ENCODE measurements around the gene TSHZ1. TPM values are rescaled to one million over a fixed set of nuclear protein-coding genes. Genes with fewer than 3 reads are reported as not detected.

The TSHZ1 gene
- polyA plus RNA-seq, 1 donor from 2014 or later: 1.1 TPM

DNA sequence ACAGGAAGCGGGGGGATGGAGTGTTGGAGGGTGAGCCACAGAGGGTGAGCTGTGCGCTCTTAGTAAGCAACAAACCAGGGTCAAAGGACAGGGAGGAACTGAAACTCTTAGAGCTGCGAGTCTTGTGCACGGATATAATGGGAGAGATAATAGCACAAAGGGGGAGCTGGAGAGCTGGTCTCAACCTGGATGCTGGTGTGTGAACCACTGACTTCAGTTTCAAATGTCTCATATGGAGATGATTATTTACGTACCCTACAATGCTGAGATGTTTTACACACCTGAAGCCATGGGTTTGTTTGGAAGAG is 37.5 kb upstream of the TSHZ1 start:
- Histone ChIP-seq H3K27me3 (ENCODE audit: insufficient read depth, low read depth, low read length) (no peaks in the 10 kb centered on the region), H3K27ac (ENCODE audit: low read length) (no peak overlapping the region), H4K20me1 (ENCODE audit: insufficient read depth) (no peaks in the 10 kb centered on the region), H3F3A (ENCODE audit: insufficient read depth, low read length, poor library complexity, severe bottlenecking) (no peaks in the 10 kb centered on the region), H3K4me2 (ENCODE audit: low read length) (no peak overlapping the region), H3K9ac (ENCODE audit: low read length) (no peak overlapping the region), H3K36me3 (ENCODE audit: insufficient read depth, low read length) (no peaks in the 10 kb centered on the region), H3K9me2 (ENCODE audit: insufficient read depth, low read length) (no peaks in the 10 kb centered on the region), H3K79me2 (replicated peaks; ENCODE audit: insufficient read depth, low read length) (no peaks in the 10 kb centered on the region), H2AFZ (ENCODE audit: low read depth, low read length) (no peak overlapping the region), H3K4me3 (ENCODE audit: low read length) (no peak overlapping the region), H3K9me3 (ENCODE audit: low read length) (no peaks in the 10 kb centered on the region)
- TF ChIP-seq EZH2 (IDR thresholded peaks at IDR 0.05; ENCODE audit: borderline replicate concordance, insufficient read depth, low read length, poor library complexity, severe bottlenecking): no peak

DNA sequence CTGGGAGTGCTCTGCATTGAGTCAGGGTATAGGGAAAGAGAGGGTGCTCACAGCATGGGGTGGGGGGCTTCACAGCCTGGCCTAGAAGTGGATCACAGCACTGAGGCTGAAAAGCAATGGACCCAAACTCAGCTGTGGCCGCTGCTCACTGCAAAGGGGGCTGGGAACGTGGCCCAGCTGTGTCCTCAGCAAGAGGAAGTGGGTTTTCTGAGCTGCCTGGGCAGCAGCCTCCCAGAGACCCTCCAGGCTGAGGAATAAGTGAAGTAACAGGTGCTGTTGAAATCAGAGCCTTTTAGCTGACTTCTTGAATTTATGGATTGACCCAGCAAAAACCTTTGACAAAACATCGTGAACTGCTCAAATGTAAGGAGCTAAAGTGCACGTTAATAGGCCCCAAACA is 36.9 kb upstream of the TSHZ1 start:
- Histone ChIP-seq H3F3A (ENCODE audit: insufficient read depth, low read length, poor library complexity, severe bottlenecking) (no peaks in the 10 kb centered on the region), H3K9me2 (ENCODE audit: insufficient read depth, low read length) (no peaks in the 10 kb centered on the region), H3K4me3 (ENCODE audit: low read length) (no peak overlapping the region), H2AFZ (ENCODE audit: low read depth, low read length) (no peak overlapping the region), H3K4me2 (ENCODE audit: low read length) (no peak overlapping the region), H3K27me3 (ENCODE audit: insufficient read depth, low read depth, low read length) (no peaks in the 10 kb centered on the region), H3K36me3 (ENCODE audit: insufficient read depth, low read length) (no peaks in the 10 kb centered on the region), H3K27ac (ENCODE audit: low read length) (no peak overlapping the region), H3K9ac (ENCODE audit: low read length) (no peak overlapping the region), H3K9me3 (ENCODE audit: low read length) (no peaks in the 10 kb centered on the region), H4K20me1 (ENCODE audit: insufficient read depth) (no peaks in the 10 kb centered on the region), H3K79me2 (replicated peaks; ENCODE audit: insufficient read depth, low read length) (no peaks in the 10 kb centered on the region)
- TF ChIP-seq POLR2AphosphoS5 (IDR thresholded peaks at IDR 0.05): no peak
- TF ChIP-seq, protein P1, sequence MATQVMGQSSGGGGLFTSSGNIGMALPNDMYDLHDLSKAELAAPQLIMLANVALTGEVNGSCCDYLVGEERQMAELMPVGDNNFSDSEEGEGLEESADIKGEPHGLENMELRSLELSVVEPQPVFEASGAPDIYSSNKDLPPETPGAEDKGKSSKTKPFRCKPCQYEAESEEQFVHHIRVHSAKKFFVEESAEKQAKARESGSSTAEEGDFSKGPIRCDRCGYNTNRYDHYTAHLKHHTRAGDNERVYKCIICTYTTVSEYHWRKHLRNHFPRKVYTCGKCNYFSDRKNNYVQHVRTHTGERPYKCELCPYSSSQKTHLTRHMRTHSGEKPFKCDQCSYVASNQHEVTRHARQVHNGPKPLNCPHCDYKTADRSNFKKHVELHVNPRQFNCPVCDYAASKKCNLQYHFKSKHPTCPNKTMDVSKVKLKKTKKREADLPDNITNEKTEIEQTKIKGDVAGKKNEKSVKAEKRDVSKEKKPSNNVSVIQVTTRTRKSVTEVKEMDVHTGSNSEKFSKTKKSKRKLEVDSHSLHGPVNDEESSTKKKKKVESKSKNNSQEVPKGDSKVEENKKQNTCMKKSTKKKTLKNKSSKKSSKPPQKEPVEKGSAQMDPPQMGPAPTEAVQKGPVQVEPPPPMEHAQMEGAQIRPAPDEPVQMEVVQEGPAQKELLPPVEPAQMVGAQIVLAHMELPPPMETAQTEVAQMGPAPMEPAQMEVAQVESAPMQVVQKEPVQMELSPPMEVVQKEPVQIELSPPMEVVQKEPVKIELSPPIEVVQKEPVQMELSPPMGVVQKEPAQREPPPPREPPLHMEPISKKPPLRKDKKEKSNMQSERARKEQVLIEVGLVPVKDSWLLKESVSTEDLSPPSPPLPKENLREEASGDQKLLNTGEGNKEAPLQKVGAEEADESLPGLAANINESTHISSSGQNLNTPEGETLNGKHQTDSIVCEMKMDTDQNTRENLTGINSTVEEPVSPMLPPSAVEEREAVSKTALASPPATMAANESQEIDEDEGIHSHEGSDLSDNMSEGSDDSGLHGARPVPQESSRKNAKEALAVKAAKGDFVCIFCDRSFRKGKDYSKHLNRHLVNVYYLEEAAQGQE (IDR thresholded peaks at IDR 0.05; ENCODE audit: borderline replicate concordance): no peak

DNA sequence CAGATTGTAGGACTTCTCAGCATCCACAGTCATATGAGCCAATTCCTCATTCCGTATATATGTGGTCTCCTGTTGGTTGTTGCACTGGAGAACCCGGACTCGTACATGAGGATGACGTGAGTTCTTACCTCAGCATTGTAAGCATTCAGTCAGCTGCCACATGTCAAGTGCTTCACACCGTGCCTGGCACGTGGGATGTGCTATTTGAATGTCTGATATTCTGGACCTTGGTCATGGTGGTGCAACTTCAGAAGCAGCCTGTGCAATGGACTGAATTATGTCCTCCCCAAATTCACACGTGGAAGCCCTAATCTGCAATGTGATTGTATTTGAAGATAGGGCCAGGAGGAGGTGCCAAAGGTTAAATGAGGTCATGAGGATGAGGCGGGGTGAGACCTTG is 33.7 kb upstream of the TSHZ1 start:
- Histone ChIP-seq H3K36me3 (ENCODE audit: insufficient read depth, low read length) (no peaks in the 10 kb centered on the region), H3K79me2 (replicated peaks; ENCODE audit: insufficient read depth, low read length) (no peaks in the 10 kb centered on the region), H3K9ac (ENCODE audit: low read length) (no peak overlapping the region), H4K20me1 (ENCODE audit: insufficient read depth) (no peaks in the 10 kb centered on the region), H2AFZ (ENCODE audit: low read depth, low read length) (no peak overlapping the region), H3K9me2 (ENCODE audit: insufficient read depth, low read length) (no peaks in the 10 kb centered on the region), H3K4me2 (ENCODE audit: low read length) (no peak overlapping the region), H3F3A (ENCODE audit: insufficient read depth, low read length, poor library complexity, severe bottlenecking) (no peaks in the 10 kb centered on the region), H3K27me3 (ENCODE audit: insufficient read depth, low read depth, low read length) (no peaks in the 10 kb centered on the region), H3K4me3 (ENCODE audit: low read length) (no peak overlapping the region), H3K9me3 (ENCODE audit: low read length) (no peaks in the 10 kb centered on the region), H3K27ac (ENCODE audit: low read length) (no peak overlapping the region)
- TF ChIP-seq MXI1 (conservative IDR thresholded peaks at IDR 0.05; ENCODE audit: poor library complexity, severe bottlenecking): no peak
- TF ChIP-seq SMC3 (conservative IDR thresholded peaks at IDR 0.05; ENCODE audit: poor library complexity): no peak
- no peak for TF ChIP-seq POLR2AphosphoS5 (IDR thresholded peaks at IDR 0.05)
- TF ChIP-seq, protein P1 (IDR thresholded peaks at IDR 0.05; ENCODE audit: borderline replicate concordance): no peak
- TF ChIP-seq RAD21 (conservative IDR thresholded peaks at IDR 0.05): no peak
- TF ChIP-seq TAF1 (IDR thresholded peaks at IDR 0.05; ENCODE audit: low read depth): no peak
- TF ChIP-seq EZH2 (IDR thresholded peaks at IDR 0.05; ENCODE audit: borderline replicate concordance, insufficient read depth, low read length, poor library complexity, severe bottlenecking): no peak
- TF ChIP-seq CTCF (IDR thresholded peaks at IDR 0.05; ENCODE audit: poor library complexity, severe bottlenecking): no peak
- no peak for TF ChIP-seq EP300 (conservative IDR thresholded peaks at IDR 0.05; ENCODE audit: poor library complexity, severe bottlenecking)

All from neural cell (in vitro differentiated cells).